ENCODE measurements around the gene CACNA2D2. TPM values are rescaled to one million over a fixed set of nuclear protein-coding genes. Genes with fewer than 3 reads are reported as not detected.
A peak's percentile ranks its signal among the peaks of the same experiment; 100 is the strongest.

Gene CACNA2D2
- total RNA-seq, 1 donor from 2014 or later: 1.00 TPM

- H3K27ac ChIP-seq (ENCODE audit: low read depth, low read length): peak within 1 kb of the TSS; percentile 81
- peak; percentile 98 for DNase-seq (ENCODE audit: low read depth)
- H3K27me3 Mint-ChIP-seq (ENCODE audit: low read depth, unreplicated experiment): peaks cover 4% of the 10 kb centered on the region
- TF ChIP-seq CTCF (IDR thresholded peaks at IDR 0.05; ENCODE audit: insufficient read depth, low read depth, low read length) (no peak), EZH2 (IDR thresholded peaks at IDR 0.05; ENCODE audit: insufficient read depth, low read length) (no peak)
- H3K9me3 ChIP-seq (ENCODE audit: insufficient read depth, low read depth, low read length): no peaks in the 10 kb centered on the region
- H2AFZ ChIP-seq (ENCODE audit: low read depth, low read length): peak within 1 kb of the TSS; percentile 88
- peak; percentile 93 for FAIRE-seq
- no peaks in the 10 kb centered on the region for H3K27me3 ChIP-seq (ENCODE audit: insufficient read depth, low read length)
- peaks cover 51% of the 10 kb centered on the region for H3K79me2 ChIP-seq (ENCODE audit: insufficient read depth, low read length)
- peaks cover 2% of the 10 kb centered on the region for H3K36me3 ChIP-seq (ENCODE audit: insufficient read depth, low read length)
- peak within 1 kb of the TSS; percentile 94 for H3K9ac ChIP-seq (ENCODE audit: low read length)
- H4K20me1 ChIP-seq (ENCODE audit: insufficient read depth, low read length): peaks cover 46% of the 10 kb centered on the region
- H3K27ac Mint-ChIP-seq (ENCODE audit: unreplicated experiment): peak within 1 kb of the TSS; percentile 87
- H3K4me2 ChIP-seq (ENCODE audit: low read length): peak within 1 kb of the TSS; percentile 98
- peaks cover 35% of the 10 kb centered on the region for H3K4me1 ChIP-seq (ENCODE audit: insufficient read depth, low read length)
- peak within 1 kb of the TSS; percentile 90 for H3K4me3 Mint-ChIP-seq (ENCODE audit: unreplicated experiment)
- no peaks in the 10 kb centered on the region for H3K9me3 Mint-ChIP-seq (ENCODE audit: unreplicated experiment)
- peaks cover 22% of the 10 kb centered on the region for H3K4me1 Mint-ChIP-seq (ENCODE audit: low read depth, unreplicated experiment)
- peaks cover 13% of the 10 kb centered on the region for H3K36me3 Mint-ChIP-seq (ENCODE audit: low read depth, unreplicated experiment)
- H3K4me3 ChIP-seq (ENCODE audit: insufficient read depth, low read depth, low read length): peak within 1 kb of the TSS; percentile 73
These were observed 144.3 kb downstream of the CACNA2D2 start, which contains the start of gene TMEM115 for GRCh38 chr3:50358911-50359759. TSS of gene TMEM115 (minus strand) at chr3:50359521. CDS start at chr3:50359063, 458 bp downstream.

- Histone ChIP-seq H3K4me2 (ENCODE audit: low read length) (peak overlapping the region; percentile 98), H3K36me3 (ENCODE audit: insufficient read depth, low read length) (peaks cover 8% of the 10 kb centered on the region), H3K4me1 (ENCODE audit: insufficient read depth, low read length) (peaks cover 35% of the 10 kb centered on the region), H4K20me1 (ENCODE audit: insufficient read depth, low read length) (peaks cover 53% of the 10 kb centered on the region), H2AFZ (ENCODE audit: low read depth, low read length) (no peak overlapping the region), H3K27ac (ENCODE audit: low read depth, low read length) (peak overlapping the region; percentile 81), H3K27me3 (ENCODE audit: insufficient read depth, low read length) (no peaks in the 10 kb centered on the region), H3K79me2 (ENCODE audit: insufficient read depth, low read length) (peaks cover 58% of the 10 kb centered on the region), H3K4me3 (ENCODE audit: insufficient read depth, low read depth, low read length) (peak overlapping the region; percentile 73), H3K9ac (ENCODE audit: low read length) (peak overlapping the region; percentile 94), H3K9me3 (ENCODE audit: insufficient read depth, low read depth, low read length) (no peaks in the 10 kb centered on the region)
- Mint-ChIP-seq H3K27ac (ENCODE audit: unreplicated experiment) (peak overlapping the region; percentile 87), H3K4me1 (ENCODE audit: low read depth, unreplicated experiment) (peaks cover 22% of the 10 kb centered on the region), H3K9me3 (ENCODE audit: unreplicated experiment) (no peaks in the 10 kb centered on the region), H3K36me3 (ENCODE audit: low read depth, unreplicated experiment) (peaks cover 13% of the 10 kb centered on the region), H3K27me3 (ENCODE audit: low read depth, unreplicated experiment) (peaks cover 3% of the 10 kb centered on the region), H3K4me3 (ENCODE audit: unreplicated experiment) (peak overlapping the region; percentile 90)
- FAIRE-seq (no peak), DNase-seq (ENCODE audit: low read depth) (no peak)
- TF ChIP-seq CTCF (IDR thresholded peaks at IDR 0.05; ENCODE audit: insufficient read depth, low read depth, low read length) (no peak), EZH2 (IDR thresholded peaks at IDR 0.05; ENCODE audit: insufficient read depth, low read length) (no peak)
These were observed 145.0 kb downstream of the CACNA2D2 start for GRCh38 chr3:50358355-50358910.
